Stimulated activated CD4-positive, alpha-beta T cell treated with anti-CD3 and anti-CD28 coated beads, Interleukin-2, amount 100 ng/mL, for 4 hours (primary cell): ENCODE data around the gene KIAA0930.
"Not testable (repeated sequence)": the region's sequence is repeated elsewhere in the genome, so short reads cannot be mapped to it uniquely, and the experiment has no call there.

ENCODE experiments used
- DNase-seq: peaks from one replicate; pipeline ENCODE4 v3.0.0-alpha.2; 2020; ENCODE audit warnings: low read depth

The KIAA0930 gene

GRCh38 chr22:45200860-45201511 lies 39.7 kb downstream of the KIAA0930 start:
- DNase-seq = no peak

- DNase-seq = no peak
Observed at GRCh38 chr22:45200230-45200629, 40.5 kb downstream of the KIAA0930 start.

GRCh38 chr22:45199723-45200122 lies 41.0 kb downstream of the KIAA0930 start:
- DNase-seq = no peak

- no peak for DNase-seq
Observed at GRCh38 chr22:45198463-45198795, 42.3 kb downstream of the KIAA0930 start.

GRCh38 chr22:45197606-45198462 lies 42.9 kb downstream of the KIAA0930 start:
- DNase-seq = no peak

- DNase-seq = no peak
Observed at GRCh38 chr22:45196926-45197605, 43.6 kb downstream of the KIAA0930 start.

GRCh38 chr22:45196308-45196707 lies 44.4 kb downstream of the KIAA0930 start:
- no peak for DNase-seq

- no peak for DNase-seq
Observed at GRCh38 chr22:45195616-45196015, 45.1 kb downstream of the KIAA0930 start.

- DNase-seq = no peak
Observed at GRCh38 chr22:45194686-45195085, 46.0 kb downstream of the KIAA0930 start.

GRCh38 chr22:45192701-45193187 lies 48.0 kb downstream of the KIAA0930 start:
- no peak for DNase-seq

- not testable (repeated sequence) for DNase-seq
Observed at GRCh38 chr22:45191746-45192145, 48.9 kb downstream of the KIAA0930 start.

- DNase-seq = no peak
Observed at GRCh38 chr22:45190202-45190872, 50.4 kb downstream of the KIAA0930 start.

GRCh38 chr22:45188779-45189178 lies 51.9 kb downstream of the KIAA0930 start:
- DNase-seq = no peak

GRCh38 chr22:45187891-45188290 lies 52.8 kb downstream of the KIAA0930 start:
- no peak for DNase-seq

- DNase-seq = no peak
Observed at GRCh38 chr22:45185718-45186514, 54.8 kb downstream of the KIAA0930 start.

- DNase-seq = no peak
Observed at GRCh38 chr22:45183974-45184373, 56.7 kb downstream of the KIAA0930 start.

- no peak for DNase-seq
Observed at GRCh38 chr22:45181766-45182165, 58.9 kb downstream of the KIAA0930 start.

GRCh38 chr22:45181240-45181639 lies 59.5 kb downstream of the KIAA0930 start:
- DNase-seq = no peak

- DNase-seq = no peak
Observed at GRCh38 chr22:45180146-45180679, 60.5 kb downstream of the KIAA0930 start.

- no peak for DNase-seq
Observed at GRCh38 chr22:45179276-45180049, 61.2 kb downstream of the KIAA0930 start.
